Stimulated activated CD4-positive, alpha-beta T cell treated with anti-CD3 and anti-CD28 coated beads, TNF-alpha, amount 100 ng/mL, for 24 hours (primary cell): Measurements from ENCODE around the gene OR5T3.
"Not testable (repeated sequence)": the region's sequence is repeated elsewhere in the genome, so short reads cannot be mapped to it uniquely, and the experiment has no call there.

ENCODE experiments used
- DNase-seq, 3 experiments: peaks; one replicate each; pipeline ENCODE4 v3.0.0-alpha.2; 2020; ENCODE audit warnings: low read depth in 3 of 3

Gene OR5T3

DNA sequence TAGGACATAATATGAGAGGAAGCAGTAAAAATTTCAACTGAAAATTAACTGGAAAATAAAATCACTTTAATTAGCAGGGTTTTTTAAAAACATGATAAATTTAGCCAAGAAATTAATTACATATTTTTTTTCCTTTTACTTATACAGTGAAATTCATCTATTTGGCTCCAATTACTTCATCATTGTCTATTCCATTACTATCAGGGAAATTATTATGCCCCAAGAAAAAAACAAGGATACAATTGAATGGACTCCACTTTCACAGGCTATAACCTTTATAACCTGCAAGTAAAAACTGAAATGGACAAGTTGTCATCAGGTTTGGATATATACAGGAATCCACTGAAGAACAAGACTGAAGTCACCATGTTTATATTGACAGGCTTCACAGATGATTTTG, at the start of gene OR5T3:
TSS of gene OR5T3 (plus strand) at position 301 of the 400 bp plus-strand sequence. CDS start at position 301, 0 bp downstream.
- DNase-seq: no peak

DNA sequence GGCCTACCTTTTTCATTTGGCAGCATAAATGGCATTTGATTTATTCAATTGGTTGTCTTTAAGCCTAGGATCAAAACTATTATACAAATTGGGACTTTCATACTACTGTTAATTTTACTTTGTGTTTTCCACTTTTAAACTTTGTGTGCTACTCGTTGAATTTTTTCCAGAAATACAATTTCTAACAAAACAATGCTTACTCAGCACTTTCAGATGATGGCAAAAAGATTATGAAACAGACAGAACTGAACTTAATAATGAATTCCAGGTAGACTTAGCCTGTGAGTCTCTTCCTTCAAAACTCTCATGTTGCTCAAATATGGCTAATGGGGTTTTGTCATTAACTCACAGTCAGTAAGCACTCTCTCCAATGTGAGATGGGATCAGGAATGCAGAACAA, 44.3 kb upstream of the OR5T3 start:
- no peak for DNase-seq

DNA sequence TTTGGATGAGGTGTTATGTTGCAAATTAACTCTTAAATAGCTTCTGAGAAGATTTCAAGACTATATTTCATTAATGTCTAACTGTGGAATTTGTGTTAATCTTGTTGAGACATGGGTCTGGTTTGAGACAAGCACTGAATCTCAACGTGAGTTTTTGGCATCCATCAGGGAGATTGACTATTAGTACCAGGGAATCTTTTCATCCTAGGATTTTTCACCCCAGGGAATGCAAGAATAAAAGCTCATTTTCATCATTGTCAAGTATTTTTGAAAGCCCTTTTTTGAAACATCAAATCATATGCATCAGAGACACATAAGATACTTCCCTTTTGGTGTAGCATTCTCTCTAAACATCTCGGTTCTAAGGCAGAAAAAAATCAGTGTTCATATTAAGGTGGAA, 37.5 kb upstream of the OR5T3 start:
- no peak for DNase-seq

DNA sequence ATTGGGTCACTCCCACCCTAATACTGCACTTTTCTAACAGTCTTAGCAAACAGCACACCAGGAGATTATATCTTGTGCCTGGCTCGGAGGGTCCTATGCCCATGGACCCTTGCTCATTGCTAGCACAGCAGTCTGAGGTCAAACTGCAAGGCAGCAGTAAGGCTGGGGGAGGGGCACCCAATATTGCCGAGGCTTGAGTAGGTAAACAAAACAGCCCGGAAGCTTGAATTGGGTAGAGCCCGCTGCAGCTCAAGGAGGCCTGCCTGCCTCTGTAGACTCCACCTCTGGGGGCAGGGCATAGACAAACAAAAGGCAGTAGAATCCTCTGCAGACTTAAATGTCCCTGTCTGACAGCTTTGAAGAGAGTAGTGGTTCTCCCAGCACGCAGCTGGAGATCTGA, 32.3 kb upstream of the OR5T3 start:
- DNase-seq: not testable (repeated sequence)

DNA sequence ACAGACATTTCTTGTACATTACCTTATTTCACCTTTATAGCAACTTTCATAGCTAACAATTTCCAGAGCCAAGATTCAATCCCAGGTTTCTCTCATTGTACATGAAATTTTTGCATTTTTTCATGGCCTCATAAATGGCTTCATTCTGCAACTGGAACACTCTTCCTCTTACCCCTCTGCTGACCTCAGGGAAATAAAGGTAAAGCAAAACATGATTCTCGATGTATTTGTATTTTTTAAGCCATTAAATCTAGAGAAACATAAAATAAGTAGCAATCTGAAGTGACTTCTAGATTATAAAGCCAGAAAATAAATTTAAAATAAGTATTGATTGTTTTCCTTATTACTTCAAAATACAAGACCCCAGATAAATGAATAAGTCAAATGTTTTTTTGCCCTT, 17.9 kb upstream of the OR5T3 start, which contains the start of gene OR5T2:
TSS of gene OR5T2 (minus strand) at position 101 of the 400 bp plus-strand sequence. CDS start 1,193 bp downstream, outside the sequence.
- DNase-seq: no peak

DNA sequence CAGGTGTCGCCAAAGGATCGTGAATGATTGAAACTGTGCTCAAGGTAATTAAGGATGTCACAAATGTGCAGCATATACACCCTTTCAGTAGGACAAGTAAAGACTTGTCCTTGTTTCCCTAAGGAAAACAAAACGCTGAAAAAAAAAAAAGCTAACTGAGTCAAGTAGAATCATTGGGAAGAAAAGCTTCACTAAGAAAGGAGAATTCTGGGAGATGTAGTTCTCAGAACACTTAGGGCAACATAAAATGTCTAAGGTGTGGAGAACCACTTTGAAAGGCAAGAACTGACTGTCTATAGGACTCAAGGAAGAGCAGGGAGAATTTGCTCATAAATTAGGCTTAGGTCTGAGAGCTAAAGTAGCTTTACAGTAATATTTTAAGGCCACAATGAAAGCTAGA, 19.0 kb downstream of the OR5T3 start:
- DNase-seq: no peak

DNA sequence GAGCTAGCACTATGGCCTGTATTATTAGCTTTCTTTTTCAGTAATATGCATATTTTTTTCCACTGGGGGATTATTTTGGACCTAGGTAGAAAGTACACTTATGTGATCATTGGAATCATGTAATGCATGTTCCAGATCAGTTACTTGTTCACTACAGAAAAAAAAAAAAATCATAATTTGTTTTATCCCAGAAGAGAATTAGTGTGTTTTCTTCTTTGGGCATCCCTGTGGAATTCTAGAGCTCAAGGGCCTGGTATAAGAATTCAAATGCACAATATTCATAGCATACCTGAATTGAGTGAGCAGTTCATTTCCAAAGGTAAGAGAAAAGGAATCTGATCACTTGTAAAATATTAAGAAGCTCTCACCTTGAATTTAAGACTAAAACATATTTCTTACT, 21.8 kb downstream of the OR5T3 start, which contains the start of gene OR5T1:
TSS of gene OR5T1 (plus strand) at position 301 of the 400 bp plus-strand sequence. CDS start 1,485 bp downstream, outside the sequence.
- DNase-seq: no peak

DNA sequence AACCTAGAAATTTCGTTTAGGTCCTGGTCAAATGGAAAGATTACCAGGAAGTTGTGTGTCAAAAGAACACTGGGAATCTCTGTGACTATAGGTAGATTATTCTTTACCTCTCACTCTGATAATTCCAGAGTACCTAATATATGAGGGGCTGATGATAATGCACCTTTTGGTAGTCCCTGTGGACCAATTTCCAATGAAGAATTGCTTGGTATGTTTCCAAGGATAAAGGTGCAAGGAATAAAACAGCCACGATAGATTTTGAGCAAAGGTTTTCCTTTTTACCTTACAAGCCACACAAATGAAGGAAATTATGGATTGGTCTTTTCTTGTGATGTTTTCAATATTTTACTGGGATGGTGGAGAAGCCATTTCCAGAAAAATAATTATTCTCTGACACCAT, 40.1 kb downstream of the OR5T3 start, which contains the start of gene OR8H1:
TSS of gene OR8H1 (minus strand) at position 101 of the 400 bp plus-strand sequence. CDS start 1,192 bp downstream, outside the sequence.
- no peak for DNase-seq

DNA sequence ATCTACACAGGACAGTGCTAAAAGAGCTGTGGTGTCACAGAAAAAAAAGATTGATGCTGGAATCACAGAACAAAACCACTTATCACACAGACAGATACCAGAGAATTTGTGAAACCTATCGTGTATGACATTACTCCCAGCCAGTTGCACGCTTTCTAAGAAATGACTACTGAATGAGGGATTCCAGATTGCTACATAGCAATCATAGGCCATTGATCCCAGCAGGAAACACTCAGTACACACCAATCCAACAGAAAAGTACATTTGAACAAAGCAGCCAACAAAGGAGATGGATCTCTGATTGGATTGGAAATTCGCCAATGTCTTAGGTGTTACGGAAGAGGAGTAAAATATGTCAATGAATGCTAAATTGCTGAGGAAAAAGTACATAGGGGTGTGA, 44.8 kb downstream of the OR5T3 start:
- DNase-seq: no peak
